ENCODE measurements around the gene CSK. TPM values are rescaled to one million over a fixed set of nuclear protein-coding genes. Genes with fewer than 3 reads are reported as not detected.

CSK gene
- total and polyA plus RNA-seq, 2 donors (not counting 1 experiment from before 2014, with no cell fraction given), result 325 to 651 TPM

DNA sequence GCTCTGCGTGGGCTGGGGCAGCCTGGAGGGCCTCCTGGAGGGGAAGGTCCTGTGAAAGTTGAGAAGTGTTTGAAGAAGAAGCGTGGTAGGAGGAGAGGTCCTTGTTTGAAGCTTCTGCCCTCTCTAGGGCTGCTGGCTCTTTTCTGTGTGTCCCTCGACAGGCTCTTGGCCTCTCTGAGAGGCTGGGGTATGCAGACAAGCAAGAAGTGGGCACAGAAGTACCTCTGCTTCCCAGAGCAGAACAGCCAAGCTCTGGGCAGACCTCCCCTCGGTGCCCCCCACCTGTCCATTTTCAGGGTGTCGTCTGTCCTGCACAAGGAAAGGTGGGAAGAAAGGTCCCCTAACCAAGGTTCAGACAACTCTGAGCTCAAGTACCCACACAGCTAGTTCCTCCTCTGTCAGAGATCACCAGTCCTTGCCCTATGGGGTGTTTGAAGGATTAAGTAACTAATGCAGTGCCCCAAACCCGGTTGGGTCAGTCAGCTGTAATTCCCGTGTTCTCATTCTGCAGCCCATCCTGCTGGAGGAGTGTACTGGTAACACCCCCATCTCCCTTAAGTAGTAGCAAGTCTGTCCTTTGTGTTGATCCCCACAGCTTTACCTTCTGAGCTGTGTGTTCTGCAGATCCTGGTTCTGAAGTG is 6.3 kb downstream of the CSK start:
- peak overlapping the region; percentile 46 to 81 (median 67) for H3K4me3 ChIP-seq (ENCODE audit: control extremely low read depth in 1 of 5, extremely low read depth in 1 of 5, insufficient read depth in 1 of 5, low read depth in 2 of 5, low read length in 4 of 5)
- peaks cover 99% of the 10 kb centered on the region for H3K4me1 Mint-ChIP-seq
- peak; percentile 1 for ATAC-seq (ENCODE audit: low read depth)
- POLR2A ChIA-PET, result interaction anchor here (1.0 to 15.8 kb wide), 7 partner anchors 11 to 414 kb away, joined by 3 to 572 read pairs (median 8); partner anchors contain the start of genes ARID3B, CLK3 and CSK
- peaks cover 36% of the 10 kb centered on the region for H4K20me1 ChIP-seq (ENCODE audit: control insufficient read depth, insufficient read depth, low read length, poor library complexity, severe bottlenecking)
- peak overlapping the region; percentile 68 for H3K9ac ChIP-seq (ENCODE audit: low read length)
- H3K79me2 ChIP-seq (ENCODE audit: control insufficient read depth, insufficient read depth, low read length), result peaks cover 82% of the 10 kb centered on the region
- H3K9me3 Mint-ChIP-seq (ENCODE audit: insufficient read depth), result no peaks in the 10 kb centered on the region
- H2AFZ ChIP-seq (ENCODE audit: insufficient read depth, low read depth, low read length, poor library complexity, severe bottlenecking), result no peak overlapping the region
- peak overlapping the region; percentile 91 for H3K4me2 ChIP-seq (replicated peaks; ENCODE audit: low read depth, low read length, poor library complexity, severe bottlenecking)
- peak overlapping the region; percentile 93 for H3K4me3 Mint-ChIP-seq
- H3K27me3 ChIP-seq (replicated peaks in 1 of 4; ENCODE audit: control extremely low read depth in 1 of 4, control insufficient read depth in 3 of 4, insufficient read depth in 4 of 4, low read length in 3 of 4), result no peaks in the 10 kb centered on the region
- intact Hi-C loops (cut with micrococcal nuclease), result loop anchor here (2.0 to 10.0 kb wide), 7 partner anchors 54 to 664 kb away; partner anchors contain the start of genes ARID3B, CLK3, SEMA7A and SIN3A
- H3K9me3 ChIP-seq (ENCODE audit: control extremely low read depth in 1 of 3, control insufficient read depth in 2 of 3, insufficient read depth in 1 of 3, low read length in 2 of 3), result no peaks in the 10 kb centered on the region
- WGBS (ENCODE audit: insufficient coverage), result 0% methylated on average over 5 of the region's 7 CpGs
- H3K36me3 ChIP-seq (replicated peaks in 1 of 2; ENCODE audit: control extremely low read depth in 1 of 2, control insufficient read depth in 1 of 2, extremely low read depth in 1 of 2, insufficient read depth in 2 of 2, low read length in 1 of 2), result peaks cover 0 to 32% of the 10 kb centered on the region in 2 experiments
- CTCF ChIA-PET, result interaction anchor here (0.6 to 37.1 kb wide), 14 partner anchors 7 to 663 kb away, joined by 3 to 2548 read pairs (median 6); partner anchors contain the start of genes CSK, LMAN1L, SIN3A and ULK3
- H3K4me1 ChIP-seq (ENCODE audit: control insufficient read depth in 2 of 2, insufficient read depth in 2 of 2, low read length in 2 of 2), result peaks cover 68 to 98% of the 10 kb centered on the region in 2 donors
- H3K27ac Mint-ChIP-seq, result peak overlapping the region; percentile 99
- H3K27ac ChIP-seq (ENCODE audit: low read length in 2 of 2), result peak overlapping the region; percentile 90 to 93
- no peaks in the 10 kb centered on the region for H3K27me3 Mint-ChIP-seq
- DNase-seq, result peak; percentile 74
- TF ChIP-seq, protein P1, sequence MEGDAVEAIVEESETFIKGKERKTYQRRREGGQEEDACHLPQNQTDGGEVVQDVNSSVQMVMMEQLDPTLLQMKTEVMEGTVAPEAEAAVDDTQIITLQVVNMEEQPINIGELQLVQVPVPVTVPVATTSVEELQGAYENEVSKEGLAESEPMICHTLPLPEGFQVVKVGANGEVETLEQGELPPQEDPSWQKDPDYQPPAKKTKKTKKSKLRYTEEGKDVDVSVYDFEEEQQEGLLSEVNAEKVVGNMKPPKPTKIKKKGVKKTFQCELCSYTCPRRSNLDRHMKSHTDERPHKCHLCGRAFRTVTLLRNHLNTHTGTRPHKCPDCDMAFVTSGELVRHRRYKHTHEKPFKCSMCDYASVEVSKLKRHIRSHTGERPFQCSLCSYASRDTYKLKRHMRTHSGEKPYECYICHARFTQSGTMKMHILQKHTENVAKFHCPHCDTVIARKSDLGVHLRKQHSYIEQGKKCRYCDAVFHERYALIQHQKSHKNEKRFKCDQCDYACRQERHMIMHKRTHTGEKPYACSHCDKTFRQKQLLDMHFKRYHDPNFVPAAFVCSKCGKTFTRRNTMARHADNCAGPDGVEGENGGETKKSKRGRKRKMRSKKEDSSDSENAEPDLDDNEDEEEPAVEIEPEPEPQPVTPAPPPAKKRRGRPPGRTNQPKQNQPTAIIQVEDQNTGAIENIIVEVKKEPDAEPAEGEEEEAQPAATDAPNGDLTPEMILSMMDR (IDR thresholded peaks at IDR 0.05), result no peak
- TF ChIP-seq EZH2 (IDR thresholded peaks at IDR 0.05; ENCODE audit: borderline replicate concordance, insufficient read depth, low read depth, low read length, poor library complexity, severe bottlenecking), result no peak

Measured in B cell (primary cell).